Skeletal muscle tissue (tissue), 4 donors: ENCODE data around the gene DCTN1. TPM values are rescaled to one million over a fixed set of nuclear protein-coding genes. Genes with fewer than 3 reads are reported as not detected.
"Not testable (repeated sequence)": the region's sequence is repeated elsewhere in the genome, so short reads cannot be mapped to it uniquely, and the experiment has no call there.

Experiments used
- H3K27ac ChIP-seq: one replicate; pipeline ENCODE4 v1.7.0; 2013; ENCODE audit warnings: mild to moderate bottlenecking, low read depth, low read length, inconsistent platforms
- H3K27me3 ChIP-seq, 3 donors: one replicate each; pipeline ENCODE4 v1.7.0; 2013; ENCODE audit warnings: low read length in 3 of 3; ENCODE audit not compliant: control insufficient read depth in 3 of 3, insufficient read depth in 3 of 3
- H3K36me3 ChIP-seq, 3 donors: one replicate each; pipeline ENCODE4 v1.7.0; 2013; ENCODE audit warnings: low read length in 3 of 3; ENCODE audit not compliant: control insufficient read depth in 3 of 3, insufficient read depth in 3 of 3
- H3K4me1 ChIP-seq, 3 donors: one replicate each; pipeline ENCODE4 v1.7.0; 2013; ENCODE audit warnings: low read length in 3 of 3, mild to moderate bottlenecking in 3 of 3; ENCODE audit not compliant: control insufficient read depth in 3 of 3, insufficient read depth in 3 of 3
- H3K4me3 ChIP-seq, 3 donors: one replicate each; pipeline ENCODE4 v1.7.0; 2013; ENCODE audit warnings: low read length in 3 of 3
- H3K9ac ChIP-seq, 3 donors: one replicate each; pipeline ENCODE4 v1.7.0; 2013; ENCODE audit warnings: low read length in 3 of 3, mild to moderate bottlenecking in 3 of 3, moderate library complexity in 2 of 3, low read depth in 1 of 3
- H3K9me3 ChIP-seq, 3 donors: one replicate each; pipeline ENCODE4 v1.7.0; 2013; ENCODE audit warnings: low read length in 3 of 3; ENCODE audit not compliant: control insufficient read depth in 3 of 3
- total RNA-seq: library from RNA; depleted of rRNA; stranded (reverse); fragments of >200 nt; gene quantifications from one replicate; pipeline ENCODE4 v1.2.3, GENCODE V29; 2014
- donor health status: Osteomylitis.

The DCTN1 gene
- total RNA-seq, 1 donor from 2014 or later = 73.6 TPM

GRCh38 chr2:74364533-74365505 is 15.3 kb downstream of the DCTN1 start:
- Histone ChIP-seq H3K27ac (no peak overlapping the region), H3K4me1 (peaks cover 13 to 15% (median 15%) of the 10 kb centered on the region in 3 donors), H3K4me3 (no peak overlapping the region), H3K36me3 (peaks cover 90 to 99% (median 98%) of the 10 kb centered on the region in 3 donors), H3K9me3 (no peaks in the 10 kb centered on the region), H3K27me3 (no peaks in the 10 kb centered on the region), H3K9ac (peak overlapping the region in 2 of 3 donors; percentile 25 to 30)

DNA sequence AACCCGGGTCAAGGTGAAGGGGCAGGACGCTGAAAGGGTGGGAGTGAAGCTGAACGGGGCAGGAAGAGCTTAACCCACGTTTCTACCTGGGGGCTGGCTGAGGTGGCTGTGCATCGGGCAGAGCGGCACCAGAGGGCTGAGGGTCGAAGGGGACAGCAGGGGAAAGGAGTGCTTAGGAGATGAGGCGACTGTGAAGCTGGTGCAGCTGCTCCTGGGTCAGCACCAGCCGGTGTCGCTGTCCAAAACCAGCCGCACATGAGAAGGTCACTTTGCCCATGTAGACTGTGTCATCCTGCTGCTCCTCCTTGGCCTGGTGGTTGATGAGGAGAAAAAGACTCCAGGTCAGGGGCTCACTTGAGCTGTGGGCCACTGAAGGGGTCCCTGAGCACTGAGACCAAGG is 18.8 kb downstream of the DCTN1 start:
- Histone ChIP-seq H3K9me3 (no peaks in the 10 kb centered on the region), H3K4me1 (peaks cover 13 to 15% (median 15%) of the 10 kb centered on the region in 3 donors), H3K36me3 (peaks cover 78 to 94% (median 85%) of the 10 kb centered on the region in 3 donors), H3K27me3 (no peaks in the 10 kb centered on the region), H3K27ac (no peak overlapping the region), H3K9ac (no peak overlapping the region), H3K4me3 (no peak overlapping the region)

GRCh38 chr2:74357627-74358026 is 22.5 kb downstream of the DCTN1 start:
- H3K4me1 ChIP-seq = no peaks in the 10 kb centered on the region
- H3K27ac ChIP-seq = no peak overlapping the region
- H3K9ac ChIP-seq = no peak overlapping the region
- no peaks in the 10 kb centered on the region for H3K9me3 ChIP-seq
- no peak overlapping the region for H3K4me3 ChIP-seq
- no peaks in the 10 kb centered on the region for H3K27me3 ChIP-seq
- peaks cover 43 to 62% (median 57%) of the 10 kb centered on the region in 3 donors for H3K36me3 ChIP-seq

DNA sequence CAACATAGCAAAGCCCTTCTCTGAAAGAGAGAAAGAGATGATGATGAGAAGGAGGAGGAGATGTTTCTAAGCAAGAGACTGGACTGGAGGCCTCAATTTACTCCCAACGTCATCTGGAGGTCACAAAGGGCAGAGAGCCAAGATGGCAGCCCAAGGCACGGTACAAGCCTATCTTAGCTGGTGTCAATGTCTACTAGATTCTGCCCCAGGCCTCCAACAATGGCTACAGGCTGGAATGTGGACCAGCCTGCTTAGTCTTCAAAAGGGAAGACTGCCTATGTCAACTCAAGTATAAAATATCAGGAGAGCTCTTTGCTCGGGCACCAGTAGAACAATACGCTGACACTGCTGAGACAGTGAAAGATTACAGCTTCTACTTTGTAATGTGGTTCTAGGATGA is 30.2 kb downstream of the DCTN1 start:
- no peaks in the 10 kb centered on the region for H3K36me3 ChIP-seq
- H3K9me3 ChIP-seq = no peaks in the 10 kb centered on the region
- H3K27ac ChIP-seq = no peak overlapping the region
- H3K27me3 ChIP-seq = no peaks in the 10 kb centered on the region
- H3K4me3 ChIP-seq = no peak overlapping the region
- no peaks in the 10 kb centered on the region for H3K4me1 ChIP-seq
- no peak overlapping the region for H3K9ac ChIP-seq

DNA sequence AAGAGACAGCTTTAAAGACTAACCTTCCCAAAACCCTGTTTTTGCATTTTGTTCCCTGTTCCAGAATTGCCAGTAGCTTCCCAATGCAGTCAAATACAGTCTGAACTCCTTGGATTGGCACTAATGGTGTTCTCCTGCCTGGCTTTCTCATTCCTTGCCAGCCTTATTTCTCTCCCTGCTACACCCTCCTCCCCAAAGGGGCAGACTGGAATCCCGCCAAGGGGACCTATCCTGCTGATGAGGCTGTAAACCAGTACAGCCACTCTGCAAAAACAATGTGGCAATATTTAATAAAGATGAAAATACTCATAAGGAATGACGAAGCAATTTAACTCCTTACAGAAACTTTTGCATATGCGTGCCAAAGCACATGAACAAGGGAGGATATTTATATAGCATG is 32.4 kb downstream of the DCTN1 start:
- Histone ChIP-seq H3K27me3 (no peaks in the 10 kb centered on the region), H3K9ac (no peak overlapping the region), H3K4me3 (no peak overlapping the region), H3K36me3 (no peaks in the 10 kb centered on the region), H3K4me1 (no peaks in the 10 kb centered on the region), H3K27ac (no peak overlapping the region), H3K9me3 (no peaks in the 10 kb centered on the region)

DNA sequence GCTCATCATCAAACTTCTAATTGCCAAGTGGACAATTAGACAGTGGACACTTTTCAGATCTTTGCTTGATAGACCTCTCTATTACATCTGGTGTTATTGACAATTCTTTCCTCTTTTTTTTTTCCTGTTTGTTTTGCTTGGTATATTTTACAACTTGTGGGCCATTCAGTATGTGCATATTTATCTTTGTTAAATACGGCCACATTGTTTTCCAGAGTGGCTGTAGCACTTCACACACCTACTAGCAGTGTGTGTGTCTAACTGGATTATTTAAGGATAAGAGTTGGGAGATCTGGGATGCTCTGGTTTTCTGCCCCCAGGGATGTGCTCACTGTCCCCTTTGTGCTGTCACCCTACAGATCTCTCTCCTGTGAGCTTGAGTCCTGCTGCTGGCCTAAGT is 32.8 kb downstream of the DCTN1 start:
- Histone ChIP-seq H3K9ac (no peak overlapping the region), H3K9me3 (no peaks in the 10 kb centered on the region), H3K36me3 (no peaks in the 10 kb centered on the region), H3K27ac (no peak overlapping the region), H3K4me1 (no peaks in the 10 kb centered on the region), H3K27me3 (no peaks in the 10 kb centered on the region), H3K4me3 (no peak overlapping the region)

- Histone ChIP-seq H3K9me3 (no peaks in the 10 kb centered on the region), H3K9ac (no peak overlapping the region), H3K4me3 (no peak overlapping the region), H3K4me1 (no peaks in the 10 kb centered on the region), H3K27ac (no peak overlapping the region), H3K27me3 (no peaks in the 10 kb centered on the region), H3K36me3 (peaks cover 0 to 3% (median 0%) of the 10 kb centered on the region in 3 donors)
Measured at GRCh38 chr2:74345272-74345943, 34.7 kb downstream of the DCTN1 start.

DNA sequence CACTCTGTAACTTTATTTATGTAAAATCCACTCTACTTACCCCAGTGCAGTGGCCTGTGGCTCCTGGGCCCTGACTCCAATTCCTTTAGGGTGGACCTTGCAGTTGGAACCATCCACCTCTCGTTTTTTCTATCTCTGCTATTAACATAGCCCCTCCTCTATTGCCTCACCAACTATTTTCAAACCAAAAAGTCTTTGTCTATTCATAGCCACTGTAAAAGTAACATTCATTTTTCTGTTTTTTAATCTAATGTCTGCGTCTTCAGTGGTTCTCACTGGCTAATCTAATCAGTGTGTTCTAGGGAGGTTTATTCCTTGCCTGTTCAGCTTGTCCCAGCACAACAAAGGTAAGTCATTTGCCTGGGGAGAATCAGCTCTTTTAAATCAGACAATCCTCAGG is 36.8 kb downstream of the DCTN1 start, which contains the start of gene SLC4A5:
SLC4A5 (minus strand) TSS at position 101 of the 400 bp plus-strand sequence. CDS start 28,393 bp downstream, outside the sequence.
- Histone ChIP-seq H3K4me1 (no peaks in the 10 kb centered on the region), H3K27me3 (no peaks in the 10 kb centered on the region), H3K36me3 (peaks cover 0 to 3% (median 0%) of the 10 kb centered on the region in 3 donors), H3K27ac (no peak within 1 kb of the TSS), H3K9me3 (no peaks in the 10 kb centered on the region), H3K4me3 (no peak within 1 kb of the TSS), H3K9ac (no peak within 1 kb of the TSS)

DNA sequence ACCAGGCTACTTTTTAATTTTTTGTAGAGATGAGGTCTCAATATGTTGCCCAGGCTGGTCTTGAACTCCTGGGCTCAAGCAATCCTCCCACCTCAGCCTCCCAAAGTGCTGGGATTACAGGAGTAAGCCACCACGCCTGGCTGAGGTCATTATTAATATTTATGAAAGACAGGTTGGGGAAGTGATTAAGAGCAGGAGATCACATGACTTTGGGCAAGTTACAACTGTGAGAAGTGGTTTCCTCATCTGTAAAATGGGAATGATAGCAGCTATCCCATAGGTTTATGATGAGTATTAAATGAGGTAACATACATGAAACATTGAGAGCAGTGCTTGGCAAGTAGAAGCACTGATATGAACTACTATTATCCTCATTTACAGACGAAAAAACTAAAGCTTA is 43.9 kb downstream of the DCTN1 start:
- not testable (repeated sequence) for H3K4me1 ChIP-seq, H3K9me3 ChIP-seq, H3K9ac ChIP-seq

GRCh38 chr2:74334931-74335333 is 45.2 kb downstream of the DCTN1 start:
- Histone ChIP-seq H3K36me3 (peaks cover 15 to 21% (median 18%) of the 10 kb centered on the region in 3 donors), H3K4me1 (peaks cover 0 to 6% (median 0%) of the 10 kb centered on the region in 3 donors), H3K9me3 (no peaks in the 10 kb centered on the region), H3K4me3 (no peak overlapping the region), H3K9ac (no peak overlapping the region), H3K27me3 (no peaks in the 10 kb centered on the region), H3K27ac (no peak overlapping the region)

More for the DNA sequence above, 43.9 kb downstream of the DCTN1 start:
- not testable (repeated sequence) for H3K27me3 ChIP-seq, H3K4me3 ChIP-seq, H3K27ac ChIP-seq
- peaks cover 2 to 13% (median 9%) of the 10 kb centered on the region in 3 donors for H3K36me3 ChIP-seq
